Mononuclear cell (primary cell): Measurements from ENCODE around the gene DDX10. TPM values are rescaled to one million over a fixed set of nuclear protein-coding genes. Genes with fewer than 3 reads are reported as not detected.
"Not testable (repeated sequence)": the region's sequence is repeated elsewhere in the genome, so short reads cannot be mapped to it uniquely, and the experiment has no call there.

Experiments used
- H3K27me3 ChIP-seq: 2 replicates; pipeline ENCODE4 v1.6.0; 2011; ENCODE audit warnings: low read length, control low read depth; ENCODE audit not compliant: insufficient read depth
- H3K4me1 ChIP-seq: 2 replicates; pipeline ENCODE4 v1.5.1; 2011; ENCODE audit warnings: mild to moderate bottlenecking, low read length, control low read depth; ENCODE audit not compliant: insufficient read depth
- H3K4me3 ChIP-seq: 2 replicates; pipeline ENCODE4 v1.5.1; 2011; ENCODE audit warnings: mild to moderate bottlenecking, low read length, moderate library complexity
- H3K9me3 ChIP-seq: 2 replicates; pipeline ENCODE4 v1.5.1; 2011; ENCODE audit warnings: low read depth, mild to moderate bottlenecking, control low read depth, low read length
- total RNA-seq: library from RNA; depleted of rRNA; stranded (reverse); fragments of >200 nt; gene quantifications from one replicate; pipeline ENCODE4 v1.2.3, GENCODE V29; 2012

DDX10 gene
- total RNA-seq, 1 donor: 8.5 TPM

DNA sequence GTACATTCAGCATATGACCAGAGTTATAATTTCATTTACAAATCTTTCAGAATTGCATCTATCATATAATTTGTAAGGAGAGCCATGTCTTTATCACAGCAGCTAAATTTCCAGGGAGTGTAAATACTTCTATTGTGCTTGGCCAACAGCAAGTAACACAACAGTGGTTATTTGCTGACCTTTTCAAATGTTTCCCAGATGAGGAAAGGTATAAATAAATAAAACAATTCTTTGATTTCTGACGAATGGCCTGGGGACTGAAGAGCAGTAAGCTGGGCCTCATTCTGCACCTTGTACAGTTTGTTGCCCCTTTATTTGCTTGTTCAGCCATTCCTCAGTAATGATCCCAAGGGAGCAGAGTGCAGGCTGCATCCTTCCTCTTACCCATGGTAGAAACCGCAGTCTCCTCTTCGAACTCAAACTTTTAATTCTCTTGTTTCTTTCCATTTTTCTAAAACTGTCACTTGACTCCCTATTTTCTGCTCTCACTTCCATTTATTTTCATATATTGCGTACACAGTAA, 132.8 kb downstream of the DDX10 start:
- Histone ChIP-seq H3K4me1 (no peaks in the 10 kb centered on the region), H3K9me3 (no peaks in the 10 kb centered on the region), H3K27me3 (no peaks in the 10 kb centered on the region), H3K4me3 (no peak overlapping the region)

DNA sequence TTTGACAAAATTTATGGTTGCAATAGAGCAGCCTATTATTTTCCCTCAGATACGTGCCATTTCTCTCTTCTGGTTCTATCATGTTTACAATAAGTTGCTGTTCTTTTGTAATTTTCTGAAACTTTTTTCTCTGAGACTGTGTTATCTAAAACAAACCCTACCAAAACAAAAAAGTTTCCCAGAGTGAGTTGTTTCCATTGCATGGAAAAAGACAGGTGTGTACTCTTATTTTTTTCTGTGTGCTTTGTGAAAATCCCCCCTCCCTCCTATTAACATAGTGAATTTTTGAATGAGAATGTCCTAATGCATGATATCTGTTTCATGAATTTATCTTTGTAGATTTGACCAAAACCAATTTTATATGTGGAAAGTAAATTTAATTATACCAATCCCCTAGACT, 137.6 kb downstream of the DDX10 start:
- Histone ChIP-seq H3K9me3 (no peaks in the 10 kb centered on the region), H3K27me3 (no peaks in the 10 kb centered on the region), H3K4me3 (no peak overlapping the region), H3K4me1 (no peaks in the 10 kb centered on the region)

DNA sequence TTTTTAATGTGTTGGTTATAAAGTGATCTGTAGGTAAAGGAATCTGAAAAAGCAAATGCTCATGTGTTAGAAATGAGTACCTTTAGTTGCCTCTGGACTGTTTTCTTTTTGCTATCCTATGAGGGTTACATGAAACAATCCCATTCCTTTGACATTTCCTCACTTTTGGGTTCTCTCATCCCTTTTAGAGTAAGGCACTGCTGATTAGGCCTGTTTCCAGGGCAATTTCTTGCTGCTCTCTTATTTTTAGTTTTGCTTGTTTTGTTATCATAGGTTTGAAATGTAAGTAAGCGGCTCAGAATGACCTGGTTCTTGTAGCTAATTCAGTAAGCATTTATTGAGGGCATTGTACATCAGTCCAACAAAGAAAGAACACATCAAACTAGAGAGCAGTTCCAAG, 138.9 kb downstream of the DDX10 start:
- Histone ChIP-seq H3K27me3 (no peaks in the 10 kb centered on the region), H3K4me3 (no peak overlapping the region), H3K4me1 (no peaks in the 10 kb centered on the region), H3K9me3 (no peaks in the 10 kb centered on the region)

DNA sequence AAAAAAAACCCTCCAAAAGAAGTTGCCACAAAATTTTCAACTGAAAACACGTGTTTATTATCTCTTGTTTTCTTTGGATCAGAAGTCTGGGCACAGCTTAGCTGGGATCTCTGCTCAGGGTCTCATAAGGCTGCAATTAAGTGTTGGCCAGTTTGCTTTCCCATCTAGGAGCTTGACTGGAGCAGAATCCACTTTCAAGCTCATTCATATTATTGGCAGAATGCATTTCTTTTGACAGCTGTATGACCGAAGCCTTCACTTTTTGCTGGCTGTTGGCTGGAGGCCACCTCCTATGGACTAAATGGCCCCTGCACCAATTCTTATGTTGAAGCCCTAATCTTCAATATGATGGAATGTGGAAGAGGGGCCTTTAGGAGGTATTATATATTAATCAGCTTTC, 139.6 kb downstream of the DDX10 start:
- Histone ChIP-seq H3K27me3 (no peaks in the 10 kb centered on the region), H3K9me3 (no peaks in the 10 kb centered on the region), H3K4me1 (no peaks in the 10 kb centered on the region), H3K4me3 (no peak overlapping the region)

DNA sequence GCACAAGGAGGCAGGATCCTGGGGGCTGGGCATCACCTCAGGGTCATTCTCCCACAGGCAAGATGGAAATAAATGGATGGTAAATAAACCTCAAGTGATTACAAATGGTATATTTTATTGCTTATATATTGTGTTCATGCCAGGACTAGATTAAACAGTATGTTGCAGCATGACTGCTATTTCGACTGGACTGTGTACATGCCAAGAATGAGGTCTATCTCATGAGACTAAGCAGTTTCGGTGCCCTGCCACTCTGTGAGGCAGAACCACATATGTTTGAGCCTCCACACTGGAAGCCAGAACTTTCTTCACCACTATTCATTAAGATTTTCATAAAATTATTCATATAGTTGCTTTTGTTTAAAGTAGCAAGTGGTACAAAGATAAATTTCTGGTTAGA, 140.2 kb downstream of the DDX10 start:
- Histone ChIP-seq H3K4me3 (no peak overlapping the region), H3K4me1 (no peaks in the 10 kb centered on the region), H3K9me3 (no peaks in the 10 kb centered on the region), H3K27me3 (no peaks in the 10 kb centered on the region)

DNA sequence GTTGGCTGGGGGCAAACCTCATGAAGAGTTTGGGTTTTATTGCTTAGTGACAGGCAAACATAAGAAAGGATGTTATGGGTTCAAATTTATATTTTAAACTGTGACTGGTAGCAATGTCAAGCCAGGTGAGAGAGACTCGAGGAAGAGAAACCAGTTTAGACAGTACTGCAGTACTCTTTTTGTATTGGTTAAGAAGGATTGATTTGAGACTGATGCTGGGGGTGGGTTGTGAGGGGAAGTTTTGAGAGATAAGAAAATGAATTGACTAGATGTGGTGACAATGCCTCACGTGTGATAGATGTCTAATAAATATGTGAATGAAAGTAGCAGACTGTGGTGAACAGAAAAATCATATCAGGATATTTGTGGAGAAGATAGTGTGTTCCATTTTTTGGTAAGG, 142.4 kb downstream of the DDX10 start:
- Histone ChIP-seq H3K9me3 (no peaks in the 10 kb centered on the region), H3K4me1 (no peaks in the 10 kb centered on the region), H3K27me3 (no peaks in the 10 kb centered on the region), H3K4me3 (no peak overlapping the region)

DNA sequence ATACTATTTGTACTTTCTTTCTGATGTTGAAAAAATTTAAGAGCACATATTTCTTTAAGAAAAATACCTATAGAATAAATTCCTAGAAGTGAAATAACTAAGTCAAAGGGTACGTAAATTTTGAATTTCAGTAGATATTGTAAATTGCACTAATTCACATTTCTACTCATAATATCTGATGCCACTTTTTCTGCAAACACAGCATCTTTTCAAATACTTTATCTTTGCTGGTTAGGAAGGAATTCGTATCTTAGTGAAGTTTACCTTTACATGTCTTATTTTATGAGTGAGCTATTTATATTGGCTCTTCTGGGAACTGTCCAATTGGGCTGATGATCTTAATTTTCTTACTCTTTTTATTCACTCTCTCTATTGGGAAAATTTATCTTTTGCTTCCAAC, 148.2 kb downstream of the DDX10 start:
- H3K9me3 ChIP-seq: no peaks in the 10 kb centered on the region
- no peak overlapping the region for H3K4me3 ChIP-seq
- no peaks in the 10 kb centered on the region for H3K27me3 ChIP-seq
- H3K4me1 ChIP-seq: no peaks in the 10 kb centered on the region

DNA sequence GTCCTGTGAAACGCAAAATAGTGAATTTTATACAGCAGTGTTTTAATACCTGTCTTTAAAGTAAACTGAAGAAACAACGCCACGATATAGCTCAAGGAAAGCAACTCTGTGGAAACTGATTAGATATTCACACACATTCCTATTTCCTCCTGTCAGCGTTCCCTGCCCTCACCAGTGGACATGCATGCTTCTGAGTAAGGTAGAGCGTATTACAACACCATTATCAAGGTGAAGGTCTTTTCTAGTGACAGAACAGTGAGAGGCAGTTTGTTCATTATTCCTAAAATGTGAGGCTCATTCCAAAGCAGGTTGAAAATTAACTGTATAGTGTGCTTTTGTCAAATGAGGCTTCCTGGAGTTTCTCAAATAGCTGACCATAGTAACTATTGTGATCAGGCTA, 153.1 kb downstream of the DDX10 start:
- no peaks in the 10 kb centered on the region for H3K27me3 ChIP-seq
- no peaks in the 10 kb centered on the region for H3K9me3 ChIP-seq
- H3K4me3 ChIP-seq: no peak overlapping the region
- peaks cover 3% of the 10 kb centered on the region for H3K4me1 ChIP-seq

DNA sequence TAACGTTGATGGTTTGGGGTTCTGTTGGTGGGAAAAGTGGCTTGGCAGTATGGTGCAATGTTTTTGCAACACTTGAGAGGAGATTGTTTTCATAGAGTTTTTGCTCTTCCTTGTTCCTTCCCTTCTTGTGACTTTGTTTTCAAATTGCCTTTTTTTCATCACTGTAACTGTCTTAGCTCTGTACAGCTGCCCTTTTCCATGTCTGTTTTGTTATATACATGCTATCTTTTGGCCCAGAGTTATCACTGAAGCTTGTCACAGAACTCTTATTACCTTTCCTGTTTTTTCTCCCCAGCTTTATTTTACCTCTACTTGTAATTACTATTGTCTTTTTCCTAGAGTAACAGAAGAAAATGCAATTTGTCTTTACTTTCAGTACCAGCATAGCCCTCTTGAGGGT, 154.1 kb downstream of the DDX10 start:
- H3K27me3 ChIP-seq: no peaks in the 10 kb centered on the region
- H3K4me3 ChIP-seq: no peak overlapping the region
- no peaks in the 10 kb centered on the region for H3K9me3 ChIP-seq
- peaks cover 3% of the 10 kb centered on the region for H3K4me1 ChIP-seq

DNA sequence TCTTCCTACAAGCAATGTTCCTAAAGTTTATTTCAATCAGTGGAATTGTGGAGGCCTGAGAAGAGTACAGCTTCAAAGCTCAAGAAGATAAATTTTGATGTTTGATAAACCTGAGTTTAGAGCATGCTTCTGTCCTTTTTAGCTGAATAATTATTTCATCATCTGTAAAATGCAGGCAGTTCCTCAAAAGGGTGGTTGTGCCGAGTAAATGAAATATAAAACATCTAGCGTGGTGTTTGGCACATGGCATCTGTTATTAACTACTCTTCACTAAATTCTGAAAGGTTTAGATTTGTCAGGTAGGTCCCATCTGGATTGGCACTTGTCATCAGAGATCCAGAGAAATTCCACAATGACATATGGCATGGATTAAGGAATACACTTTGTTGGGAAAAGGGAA, 155.1 kb downstream of the DDX10 start:
- H3K4me3 ChIP-seq: no peak overlapping the region
- H3K9me3 ChIP-seq: no peaks in the 10 kb centered on the region
- H3K4me1 ChIP-seq: peaks cover 3% of the 10 kb centered on the region
- no peaks in the 10 kb centered on the region for H3K27me3 ChIP-seq

DNA sequence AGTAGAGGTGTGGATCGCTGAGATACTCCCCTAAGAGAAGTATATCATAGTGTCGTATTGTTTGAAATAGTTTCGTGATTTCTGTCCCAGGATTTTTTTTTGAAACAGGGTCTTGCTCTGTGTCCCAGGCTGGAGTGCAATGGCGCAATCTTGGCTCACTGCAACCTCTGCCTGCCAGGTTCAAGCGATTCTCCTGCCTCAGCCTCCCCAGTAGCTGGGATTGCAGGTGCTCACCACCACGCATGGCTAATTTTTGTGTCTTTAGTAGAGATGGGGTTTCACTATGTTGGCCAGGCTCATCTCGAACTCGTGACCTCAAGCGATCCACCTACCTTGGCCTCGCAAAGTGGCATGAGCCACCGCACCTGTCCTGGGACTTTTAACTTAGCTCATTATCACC, 159.1 kb downstream of the DDX10 start:
- not testable (repeated sequence) for H3K27me3 ChIP-seq, H3K4me3 ChIP-seq, H3K4me1 ChIP-seq, H3K9me3 ChIP-seq

DNA sequence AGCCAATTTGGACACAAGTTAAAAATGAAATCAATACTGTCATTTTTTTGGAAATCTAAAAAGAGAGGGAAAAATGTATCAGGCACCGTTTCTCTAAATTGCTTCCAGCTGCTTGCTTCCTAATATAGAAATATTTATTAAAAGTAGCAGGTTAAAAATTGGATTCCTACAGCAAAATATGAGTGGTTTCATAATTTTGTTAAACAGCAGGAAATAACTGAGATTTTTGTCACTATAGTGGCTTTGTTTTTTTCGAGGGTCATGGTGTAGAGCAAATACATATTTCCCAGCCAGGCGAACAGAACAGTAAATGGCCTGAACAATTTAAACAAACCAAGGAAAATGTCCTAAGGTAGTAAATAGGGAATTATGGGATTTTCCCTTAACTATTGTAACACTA, 159.7 kb downstream of the DDX10 start:
- Histone ChIP-seq H3K9me3 (no peaks in the 10 kb centered on the region), H3K4me1 (no peaks in the 10 kb centered on the region), H3K4me3 (no peak overlapping the region), H3K27me3 (no peaks in the 10 kb centered on the region)

DNA sequence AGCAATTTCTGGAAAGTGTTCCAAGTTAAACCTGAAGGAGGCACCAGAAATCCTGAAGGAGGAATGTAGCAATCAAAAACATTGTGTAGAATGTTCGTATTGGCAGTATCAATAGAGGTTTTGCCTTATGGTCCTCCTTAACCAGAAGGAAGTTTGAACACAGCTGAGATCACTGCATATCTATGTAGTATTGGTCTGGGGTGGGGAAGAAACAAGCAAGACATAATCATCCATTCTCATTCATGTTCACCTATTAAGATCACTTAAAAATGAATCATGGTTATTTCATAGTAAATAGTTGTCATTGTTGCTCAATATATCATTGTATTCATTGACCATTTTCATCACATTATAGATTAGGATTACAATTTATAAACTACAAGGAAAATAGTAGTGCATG, 160.5 kb downstream of the DDX10 start:
- H3K27me3 ChIP-seq: no peaks in the 10 kb centered on the region
- H3K4me1 ChIP-seq: no peaks in the 10 kb centered on the region
- no peaks in the 10 kb centered on the region for H3K9me3 ChIP-seq
- H3K4me3 ChIP-seq: no peak overlapping the region

DNA sequence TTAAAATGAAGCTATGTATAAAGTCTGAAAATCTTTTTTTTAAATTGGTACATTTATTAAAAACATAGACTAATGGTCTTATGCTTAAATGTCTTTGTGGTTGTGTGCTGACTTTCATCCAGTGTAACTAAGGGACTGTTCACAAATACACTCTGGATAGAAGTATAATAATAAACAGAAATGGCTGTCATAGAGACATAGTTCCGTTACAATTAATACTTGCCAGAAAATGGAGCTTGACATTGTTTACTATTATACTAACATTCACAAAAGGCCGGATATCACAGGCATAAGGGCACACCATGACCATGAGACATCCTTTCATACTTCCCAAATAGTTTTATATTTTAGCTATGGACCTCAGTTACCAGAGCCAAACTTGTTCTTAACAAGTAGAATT, 161.3 kb downstream of the DDX10 start:
- no peaks in the 10 kb centered on the region for H3K27me3 ChIP-seq
- H3K4me3 ChIP-seq: no peak overlapping the region
- H3K9me3 ChIP-seq: no peaks in the 10 kb centered on the region
- H3K4me1 ChIP-seq: no peaks in the 10 kb centered on the region

DNA sequence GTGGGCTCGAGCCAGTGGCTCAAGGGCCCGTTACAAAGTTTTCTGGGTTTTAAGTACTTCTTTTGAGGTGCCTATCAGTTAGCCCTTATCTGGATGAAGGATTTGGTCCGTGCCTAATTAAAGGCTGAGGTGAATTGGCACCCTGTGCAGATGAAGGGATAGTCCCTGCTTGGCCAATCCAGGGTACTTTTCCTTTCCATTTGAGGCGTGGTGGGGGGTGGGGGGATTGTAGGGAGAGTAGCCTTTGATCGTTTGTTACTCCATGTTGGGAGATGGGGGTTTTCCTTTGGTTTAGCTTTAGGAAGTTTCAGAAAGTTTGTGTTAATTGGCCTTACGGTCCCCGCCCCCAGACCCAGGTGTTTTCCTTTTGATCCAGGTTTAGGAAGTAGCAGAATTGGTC, 170.8 kb downstream of the DDX10 start:
- Histone ChIP-seq H3K9me3 (no peaks in the 10 kb centered on the region), H3K4me3 (no peak overlapping the region), H3K27me3 (no peaks in the 10 kb centered on the region), H3K4me1 (no peaks in the 10 kb centered on the region)

DNA sequence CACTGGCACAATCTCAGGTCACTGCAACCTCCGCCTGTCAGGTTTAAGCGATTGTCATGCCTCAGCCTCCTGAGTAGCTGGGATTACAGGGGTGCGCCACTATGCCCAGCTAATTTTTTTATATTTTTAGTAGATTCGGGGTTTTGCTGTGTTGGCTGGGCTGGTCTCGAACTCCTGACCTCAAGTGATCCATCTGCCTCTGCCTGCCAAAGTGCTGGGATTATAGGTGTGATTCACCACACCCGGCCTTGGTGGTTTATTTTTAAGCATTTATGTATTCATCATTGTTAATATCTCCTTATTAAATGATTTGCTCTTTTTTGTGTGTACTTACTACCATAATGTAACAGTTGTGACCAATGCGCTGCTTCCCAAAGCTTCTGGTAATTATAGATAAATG, 171.7 kb downstream of the DDX10 start:
- no peaks in the 10 kb centered on the region for H3K4me1 ChIP-seq
- H3K9me3 ChIP-seq: no peaks in the 10 kb centered on the region
- H3K27me3 ChIP-seq: no peaks in the 10 kb centered on the region

More for the DNA sequence above, 171.7 kb downstream of the DDX10 start:
- H3K4me3 ChIP-seq: no peak overlapping the region
